ENCODE measurements around the gene FGF14.

The FGF14 gene

DNA sequence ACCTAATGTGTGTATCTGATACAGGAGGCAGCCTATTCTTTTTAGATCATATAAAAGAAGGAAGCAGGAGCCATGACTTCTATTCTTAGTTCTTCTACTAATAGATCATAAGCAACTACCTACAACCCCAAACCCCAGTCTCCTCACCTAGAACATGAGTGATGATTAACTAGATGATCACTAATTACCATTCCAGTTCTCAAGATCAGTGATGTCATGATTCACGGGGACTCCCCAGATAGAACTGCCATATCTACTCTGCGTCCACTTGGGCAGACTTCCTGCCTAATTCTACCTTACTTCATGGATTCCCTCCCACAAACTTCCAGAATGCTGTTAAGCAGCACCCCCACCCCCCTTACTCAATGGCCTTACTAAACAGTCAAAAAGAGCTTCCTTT lies 380.1 kb downstream of the FGF14 start:
- no peak for TF ChIP-seq EZH2phosphoT487 (IDR thresholded peaks at IDR 0.05; ENCODE audit: low read depth)
- TF ChIP-seq, protein P1, sequence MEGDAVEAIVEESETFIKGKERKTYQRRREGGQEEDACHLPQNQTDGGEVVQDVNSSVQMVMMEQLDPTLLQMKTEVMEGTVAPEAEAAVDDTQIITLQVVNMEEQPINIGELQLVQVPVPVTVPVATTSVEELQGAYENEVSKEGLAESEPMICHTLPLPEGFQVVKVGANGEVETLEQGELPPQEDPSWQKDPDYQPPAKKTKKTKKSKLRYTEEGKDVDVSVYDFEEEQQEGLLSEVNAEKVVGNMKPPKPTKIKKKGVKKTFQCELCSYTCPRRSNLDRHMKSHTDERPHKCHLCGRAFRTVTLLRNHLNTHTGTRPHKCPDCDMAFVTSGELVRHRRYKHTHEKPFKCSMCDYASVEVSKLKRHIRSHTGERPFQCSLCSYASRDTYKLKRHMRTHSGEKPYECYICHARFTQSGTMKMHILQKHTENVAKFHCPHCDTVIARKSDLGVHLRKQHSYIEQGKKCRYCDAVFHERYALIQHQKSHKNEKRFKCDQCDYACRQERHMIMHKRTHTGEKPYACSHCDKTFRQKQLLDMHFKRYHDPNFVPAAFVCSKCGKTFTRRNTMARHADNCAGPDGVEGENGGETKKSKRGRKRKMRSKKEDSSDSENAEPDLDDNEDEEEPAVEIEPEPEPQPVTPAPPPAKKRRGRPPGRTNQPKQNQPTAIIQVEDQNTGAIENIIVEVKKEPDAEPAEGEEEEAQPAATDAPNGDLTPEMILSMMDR (IDR thresholded peaks at IDR 0.05; ENCODE audit: low read depth, low read length), result no peak
- no peaks in the 10 kb centered on the region for H3K36me3 ChIP-seq (replicated peaks; ENCODE audit: low read depth, low read length)
- no peak overlapping the region for H3K9ac ChIP-seq (ENCODE audit: low read length)
- no peak overlapping the region for H3K4me3 ChIP-seq (ENCODE audit: low read length)
- no peak overlapping the region for H3K27ac ChIP-seq (ENCODE audit: low read length)
- no peaks in the 10 kb centered on the region for H3K27me3 ChIP-seq (ENCODE audit: low read depth, low read length)
- no peak overlapping the region for H3K4me2 ChIP-seq (ENCODE audit: low read length)
- H2AFZ ChIP-seq (ENCODE audit: low read depth, low read length), result no peak overlapping the region
- no peaks in the 10 kb centered on the region for H3K4me1 ChIP-seq (ENCODE audit: low read length)
- H3K79me2 ChIP-seq (ENCODE audit: low read length), result no peaks in the 10 kb centered on the region
- H4K20me1 ChIP-seq (ENCODE audit: insufficient read depth, low read length), result no peaks in the 10 kb centered on the region
- peaks cover 11% of the 10 kb centered on the region; the same call in 1 of the 2 replicates for H3K9me3 ChIP-seq (ENCODE audit: insufficient read depth, low read length)

- peaks cover 14% of the 10 kb centered on the region; the same call in 1 of the 2 replicates for H3K9me3 ChIP-seq (ENCODE audit: insufficient read depth, low read length)
- no peak overlapping the region for H3K27ac ChIP-seq (ENCODE audit: low read length)
- no peaks in the 10 kb centered on the region for H3K36me3 ChIP-seq (replicated peaks; ENCODE audit: low read depth, low read length)
- H3K4me3 ChIP-seq (ENCODE audit: low read length), result no peak overlapping the region
- H3K79me2 ChIP-seq (ENCODE audit: low read length), result no peaks in the 10 kb centered on the region
- no peak overlapping the region for H2AFZ ChIP-seq (ENCODE audit: low read depth, low read length)
- no peak overlapping the region for H3K9ac ChIP-seq (ENCODE audit: low read length)
- no peaks in the 10 kb centered on the region for H4K20me1 ChIP-seq (ENCODE audit: insufficient read depth, low read length)
- TF ChIP-seq EZH2phosphoT487 (IDR thresholded peaks at IDR 0.05; ENCODE audit: low read depth), result no peak
- TF ChIP-seq, protein P1 (IDR thresholded peaks at IDR 0.05; ENCODE audit: low read depth, low read length), result no peak
- no peaks in the 10 kb centered on the region for H3K4me1 ChIP-seq (ENCODE audit: low read length)
- no peak overlapping the region for H3K4me2 ChIP-seq (ENCODE audit: low read length)
- no peaks in the 10 kb centered on the region for H3K27me3 ChIP-seq (ENCODE audit: low read depth, low read length)
Measured at GRCh38 chr13:102020611-102021216, 381.1 kb downstream of the FGF14 start.

GRCh38 chr13:102018716-102019115 lies 383.1 kb downstream of the FGF14 start:
- H3K27ac ChIP-seq (ENCODE audit: low read length), result no peak overlapping the region
- H3K79me2 ChIP-seq (ENCODE audit: low read length), result no peaks in the 10 kb centered on the region
- H3K27me3 ChIP-seq (ENCODE audit: low read depth, low read length), result no peaks in the 10 kb centered on the region
- H3K9ac ChIP-seq (ENCODE audit: low read length), result no peak overlapping the region
- no peak overlapping the region for H3K4me2 ChIP-seq (ENCODE audit: low read length)
- no peaks in the 10 kb centered on the region for H3K36me3 ChIP-seq (replicated peaks; ENCODE audit: low read depth, low read length)
- TF ChIP-seq EZH2phosphoT487 (IDR thresholded peaks at IDR 0.05; ENCODE audit: low read depth), result no peak
- TF ChIP-seq, protein P1 (IDR thresholded peaks at IDR 0.05; ENCODE audit: low read depth, low read length), result no peak
- H2AFZ ChIP-seq (ENCODE audit: low read depth, low read length), result no peak overlapping the region
- H3K4me3 ChIP-seq (ENCODE audit: low read length), result no peak overlapping the region
- no peaks in the 10 kb centered on the region for H4K20me1 ChIP-seq (ENCODE audit: insufficient read depth, low read length)
- H3K9me3 ChIP-seq (ENCODE audit: insufficient read depth, low read length), result peaks cover 14% of the 10 kb centered on the region; the same call in 1 of the 2 replicates
- H3K4me1 ChIP-seq (ENCODE audit: low read length), result no peaks in the 10 kb centered on the region

GRCh38 chr13:102017248-102017647 lies 384.6 kb downstream of the FGF14 start:
- Histone ChIP-seq H3K79me2 (ENCODE audit: low read length) (no peaks in the 10 kb centered on the region), H3K27ac (ENCODE audit: low read length) (no peak overlapping the region), H3K4me3 (ENCODE audit: low read length) (no peak overlapping the region), H3K9ac (ENCODE audit: low read length) (no peak overlapping the region), H3K4me2 (ENCODE audit: low read length) (no peak overlapping the region), H3K27me3 (ENCODE audit: low read depth, low read length) (no peaks in the 10 kb centered on the region), H3K9me3 (ENCODE audit: insufficient read depth, low read length) (peaks cover 14% of the 10 kb centered on the region; the same call in 1 of the 2 replicates), H3K36me3 (replicated peaks; ENCODE audit: low read depth, low read length) (no peaks in the 10 kb centered on the region), H3K4me1 (ENCODE audit: low read length) (no peaks in the 10 kb centered on the region), H4K20me1 (ENCODE audit: insufficient read depth, low read length) (no peaks in the 10 kb centered on the region), H2AFZ (ENCODE audit: low read depth, low read length) (no peak overlapping the region)
- TF ChIP-seq EZH2phosphoT487 (IDR thresholded peaks at IDR 0.05; ENCODE audit: low read depth), result no peak
- TF ChIP-seq, protein P1 (IDR thresholded peaks at IDR 0.05; ENCODE audit: low read depth, low read length), result no peak
